NCI-H446 (cell line): ENCODE data around the gene ZSWIM4.

Source experiments
- DNase-seq, 2 experiments: peaks; one replicate each; lab custom pipeline; 2025; lab: John Stamatoyannopoulos, UW

The ZSWIM4 gene

GRCh38 chr19:13835791-13836723 lies 40.8 kb downstream of the ZSWIM4 start:
- DNase-seq: no peak

- DNase-seq: no peak
Measured at GRCh38 chr19:13838435-13839129, 43.3 kb downstream of the ZSWIM4 start.

- no peak for DNase-seq
Measured at GRCh38 chr19:13839130-13839937, 44.1 kb downstream of the ZSWIM4 start.

GRCh38 chr19:13839938-13840304 lies 44.7 kb downstream of the ZSWIM4 start:
- DNase-seq: no peak

GRCh38 chr19:13840305-13841085 lies 45.3 kb downstream of the ZSWIM4 start:
- no peak for DNase-seq

GRCh38 chr19:13841086-13841961 lies 46.1 kb downstream of the ZSWIM4 start:
- no peak for DNase-seq

- DNase-seq: no peak
Measured at GRCh38 chr19:13841962-13842290, 46.7 kb downstream of the ZSWIM4 start.

- peak; percentile 33 to 63 for DNase-seq
Measured at GRCh38 chr19:13842291-13843103, 47.3 kb downstream of the ZSWIM4 start.

GRCh38 chr19:13843104-13843921 lies 48.1 kb downstream of the ZSWIM4 start:
- DNase-seq: peak in 1 of 2 experiments; percentile 52

- DNase-seq: no peak
Measured at GRCh38 chr19:13844130-13844631, 48.9 kb downstream of the ZSWIM4 start.

GRCh38 chr19:13846557-13847406 lies 51.5 kb downstream of the ZSWIM4 start:
- DNase-seq: peak; percentile 91

- DNase-seq: peak; percentile 71 to 79
Measured at GRCh38 chr19:13847407-13848339, 52.4 kb downstream of the ZSWIM4 start.

GRCh38 chr19:13848340-13848677 lies 53.1 kb downstream of the ZSWIM4 start:
- DNase-seq: no peak

- no peak for DNase-seq
Measured at GRCh38 chr19:13848798-13849676, 53.8 kb downstream of the ZSWIM4 start.

GRCh38 chr19:13849991-13850909 lies 55.0 kb downstream of the ZSWIM4 start:
- peak; percentile 58 to 89 for DNase-seq
